Gastroesophageal sphincter (tissue), 4 donors: Measurements from ENCODE around the gene SNCA. TPM values are rescaled to one million over a fixed set of nuclear protein-coding genes. Genes with fewer than 3 reads are reported as not detected.

Source experiments
- ATAC-seq: fragments of 150-250 bp; one replicate; pipeline ENCODE4 v1.9.1; 2016; ENCODE audit warnings: mild to moderate bottlenecking, moderate library complexity
- H3K27ac ChIP-seq, 4 donors: fragments of 200-600 bp; sonication (generic) in 3 of 4; 1 replicate in 3 of 4; 2 replicates in 1 of 4; pipeline ENCODE4 v1.5.1; 2016 to 2019
- H3K27me3 ChIP-seq: fragments of 200-600 bp; sonication (generic); one replicate; pipeline ENCODE4 v1.5.1; 2019
- H3K36me3 ChIP-seq, 2 donors: fragments of 200-600 bp; sonication (generic); one replicate each; pipeline ENCODE4 v1.5.1; 2019; ENCODE audit warnings: control low read depth in 1 of 2
- H3K4me1 ChIP-seq, 3 donors: fragments of 200-600 bp; sonication (generic); 1 replicate in 2 of 3; 2 replicates in 1 of 3; pipeline ENCODE4 v1.5.1; 2016 to 2019; ENCODE audit warnings: control low read depth in 2 of 3
- H3K4me3 ChIP-seq, 2 donors: fragments of 200-600 bp; sonication (generic); one replicate each; pipeline ENCODE4 v1.5.1; 2019; ENCODE audit warnings: mild to moderate bottlenecking in 1 of 2, moderate library complexity in 1 of 2
- H3K9me3 ChIP-seq, 3 donors: fragments of 200-600 bp; sonication (generic); one replicate each; pipeline ENCODE4 v1.5.1; 2017 to 2019; ENCODE audit warnings: control low read depth in 2 of 3
- EP300 ChIP-seq: sonication (generic); formaldehyde crosslinking; IDR thresholded peaks from one replicate; pipeline ENCODE4 v1.6.1; 2017; ENCODE audit warnings: antibody characterized with exemption, mild to moderate bottlenecking
- POLR2A ChIP-seq, 2 donors: fragments of 450-650 bp; IDR thresholded peaks; one replicate each; pipeline ENCODE4 v1.6.1; 2017; ENCODE audit warnings: antibody characterized with exemption in 2 of 2, mild to moderate bottlenecking in 2 of 2, moderate library complexity in 1 of 2
- POLR2AphosphoS5 ChIP-seq: sonication (generic); formaldehyde crosslinking; IDR thresholded peaks from one replicate; pipeline ENCODE4 v1.6.1; 2017; ENCODE audit warnings: antibody characterized with exemption
- WGBS, 2 donors: methylation state at CpG; one replicate each; pipeline ENCODE4 v1.1.5; 2018; ENCODE audit warnings: low coverage in 1 of 2; 5-methylcytosine and 5-hydroxymethylcytosine counted together
- total RNA-seq, 4 donors: library from RNA; depleted of rRNA; stranded (reverse); fragments of >200 nt; gene quantifications; one replicate each; pipeline ENCODE4 v1.1.0, GENCODE V29; 2016
- TF ChIP-seq, protein P1 (sequence below), 4 experiments: fragments of 200-600 bp in 2 of 4; fragments of 450-650 bp in 2 of 4; sonication (generic) in 1 of 4; IDR thresholded peaks; one replicate each; pipeline ENCODE4 v1.5.1; 2017 to 2019; ENCODE audit warnings: antibody characterized with exemption in 4 of 4, mild to moderate bottlenecking in 2 of 4, moderate library complexity in 2 of 4

The SNCA gene
- total RNA-seq, 4 donors from 2014 or later: 5.0 to 24.4 (median 13.9) TPM

DNA sequence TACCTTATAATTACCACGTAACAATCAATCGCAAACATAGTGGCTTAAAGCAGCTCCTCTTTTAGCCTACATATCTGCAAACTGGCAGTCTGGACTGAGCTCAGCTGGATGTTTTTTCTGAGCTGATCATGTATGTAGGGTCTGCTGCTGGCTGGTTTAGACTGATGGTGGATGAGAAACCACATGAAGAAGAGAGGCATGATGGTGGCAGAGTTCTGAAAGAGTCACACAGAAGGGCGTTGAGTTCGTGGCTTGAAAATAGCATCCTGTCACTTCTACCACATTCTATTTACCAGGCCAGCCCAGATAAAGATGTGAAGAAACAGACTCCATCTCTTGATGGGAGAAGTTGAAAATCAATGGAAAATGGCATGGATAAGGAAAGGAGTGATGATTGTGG, 151.3 kb downstream of the SNCA start:
- ATAC-seq: no peak
- no peaks in the 10 kb centered on the region for H3K9me3 ChIP-seq
- H3K27me3 ChIP-seq: no peaks in the 10 kb centered on the region
- no peak overlapping the region for H3K27ac ChIP-seq
- H3K36me3 ChIP-seq: no peaks in the 10 kb centered on the region
- TF ChIP-seq EP300 (no peak), POLR2A (IDR thresholded peaks at IDR 0.05) (no peak), POLR2AphosphoS5 (no peak)
- TF ChIP-seq, protein P1, sequence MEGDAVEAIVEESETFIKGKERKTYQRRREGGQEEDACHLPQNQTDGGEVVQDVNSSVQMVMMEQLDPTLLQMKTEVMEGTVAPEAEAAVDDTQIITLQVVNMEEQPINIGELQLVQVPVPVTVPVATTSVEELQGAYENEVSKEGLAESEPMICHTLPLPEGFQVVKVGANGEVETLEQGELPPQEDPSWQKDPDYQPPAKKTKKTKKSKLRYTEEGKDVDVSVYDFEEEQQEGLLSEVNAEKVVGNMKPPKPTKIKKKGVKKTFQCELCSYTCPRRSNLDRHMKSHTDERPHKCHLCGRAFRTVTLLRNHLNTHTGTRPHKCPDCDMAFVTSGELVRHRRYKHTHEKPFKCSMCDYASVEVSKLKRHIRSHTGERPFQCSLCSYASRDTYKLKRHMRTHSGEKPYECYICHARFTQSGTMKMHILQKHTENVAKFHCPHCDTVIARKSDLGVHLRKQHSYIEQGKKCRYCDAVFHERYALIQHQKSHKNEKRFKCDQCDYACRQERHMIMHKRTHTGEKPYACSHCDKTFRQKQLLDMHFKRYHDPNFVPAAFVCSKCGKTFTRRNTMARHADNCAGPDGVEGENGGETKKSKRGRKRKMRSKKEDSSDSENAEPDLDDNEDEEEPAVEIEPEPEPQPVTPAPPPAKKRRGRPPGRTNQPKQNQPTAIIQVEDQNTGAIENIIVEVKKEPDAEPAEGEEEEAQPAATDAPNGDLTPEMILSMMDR (IDR thresholded peaks at IDR 0.05): no peak
- H3K4me3 ChIP-seq: no peak overlapping the region
- no peaks in the 10 kb centered on the region for H3K4me1 ChIP-seq
- 76 to 91% methylated on average over 2 to 4 of the region's 4 CpGs for WGBS, 2 donors

DNA sequence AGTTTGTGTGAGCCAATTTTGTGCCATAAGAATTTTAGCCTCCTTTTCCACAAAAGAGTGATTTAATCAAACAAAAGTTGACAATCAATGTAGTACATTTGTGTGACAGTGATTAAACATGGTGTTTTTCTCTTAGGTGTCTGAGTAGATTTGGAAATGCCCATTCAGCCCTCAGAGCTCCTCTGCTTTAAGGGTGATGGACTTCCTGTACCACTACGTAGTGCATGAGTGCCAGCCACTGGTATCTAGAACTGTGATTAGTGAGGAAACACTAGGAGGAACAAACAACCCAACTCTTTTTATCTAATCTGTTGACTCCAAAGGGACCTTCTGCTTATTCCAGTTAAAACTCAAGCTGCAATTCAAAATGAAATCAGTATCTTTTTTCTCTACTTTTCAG, 151.7 kb downstream of the SNCA start:
- 56 to 60% methylated on average over 1 of the region's 1 CpG for WGBS, 2 donors
- no peak for ATAC-seq
- Histone ChIP-seq H3K4me3 (no peak overlapping the region), H3K9me3 (no peaks in the 10 kb centered on the region), H3K27me3 (no peaks in the 10 kb centered on the region), H3K36me3 (no peaks in the 10 kb centered on the region), H3K27ac (no peak overlapping the region), H3K4me1 (no peaks in the 10 kb centered on the region)
- TF ChIP-seq POLR2AphosphoS5 (no peak), EP300 (no peak), POLR2A (IDR thresholded peaks at IDR 0.05) (no peak)
- TF ChIP-seq, protein P1 (IDR thresholded peaks at IDR 0.05): no peak

DNA sequence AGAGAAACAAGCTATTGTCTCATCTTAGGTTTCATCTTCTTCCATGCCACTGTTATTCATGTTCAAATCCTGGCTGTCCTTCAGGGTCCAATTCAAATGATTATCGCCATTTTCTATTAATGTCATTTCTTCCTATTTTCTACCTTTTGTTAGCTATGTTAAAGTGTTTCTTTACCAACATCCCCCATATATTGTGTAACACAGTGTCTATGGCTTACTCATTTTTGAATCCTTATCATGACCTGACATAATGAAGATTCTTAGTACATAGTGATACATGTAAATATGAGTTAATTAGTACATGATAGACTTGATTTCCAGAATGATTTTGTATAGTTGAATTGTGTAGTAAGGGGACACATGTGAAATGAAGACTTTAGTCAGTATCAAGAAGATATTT, 152.4 kb downstream of the SNCA start:
- ATAC-seq: no peak
- 94 to 100% methylated on average over 1 of the region's 1 CpG for WGBS, 2 donors
- no peak for TF ChIP-seq EP300
- TF ChIP-seq POLR2AphosphoS5: no peak
- TF ChIP-seq POLR2A (IDR thresholded peaks at IDR 0.05): no peak
- TF ChIP-seq, protein P1 (IDR thresholded peaks at IDR 0.05): no peak
- H3K27ac ChIP-seq: no peak overlapping the region
- H3K4me3 ChIP-seq: no peak overlapping the region
- H3K9me3 ChIP-seq: no peaks in the 10 kb centered on the region
- no peaks in the 10 kb centered on the region for H3K36me3 ChIP-seq
- H3K4me1 ChIP-seq: no peaks in the 10 kb centered on the region
- no peaks in the 10 kb centered on the region for H3K27me3 ChIP-seq

DNA sequence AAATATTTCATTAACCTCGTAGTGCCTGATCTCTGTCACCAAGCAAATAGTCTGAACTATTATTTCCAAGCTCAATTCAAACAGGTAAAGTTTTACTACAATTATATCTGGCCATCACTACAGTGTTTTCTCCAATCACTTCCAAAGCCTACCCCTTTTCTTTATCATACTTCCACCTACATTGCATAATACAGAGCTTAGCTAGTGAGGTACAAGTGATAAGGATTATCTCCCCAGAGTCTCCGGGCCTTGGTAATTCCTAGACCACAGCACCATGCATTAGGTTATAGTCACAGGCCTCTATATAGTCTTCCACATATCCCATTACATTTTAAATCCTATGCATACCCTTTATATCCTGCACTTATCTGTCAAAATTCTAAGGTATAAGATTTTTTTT, 154.2 kb downstream of the SNCA start:
- Histone ChIP-seq H3K27ac (no peak overlapping the region), H3K36me3 (no peaks in the 10 kb centered on the region), H3K4me1 (no peaks in the 10 kb centered on the region), H3K4me3 (no peak overlapping the region), H3K9me3 (no peaks in the 10 kb centered on the region), H3K27me3 (no peaks in the 10 kb centered on the region)
- no peak for TF ChIP-seq POLR2AphosphoS5
- TF ChIP-seq POLR2A (IDR thresholded peaks at IDR 0.05): no peak
- TF ChIP-seq, protein P1 (IDR thresholded peaks at IDR 0.05): no peak
- no peak for TF ChIP-seq EP300
- ATAC-seq: no peak
- 60 to 81% methylated on average over 2 of the region's 2 CpGs for WGBS, 2 donors

DNA sequence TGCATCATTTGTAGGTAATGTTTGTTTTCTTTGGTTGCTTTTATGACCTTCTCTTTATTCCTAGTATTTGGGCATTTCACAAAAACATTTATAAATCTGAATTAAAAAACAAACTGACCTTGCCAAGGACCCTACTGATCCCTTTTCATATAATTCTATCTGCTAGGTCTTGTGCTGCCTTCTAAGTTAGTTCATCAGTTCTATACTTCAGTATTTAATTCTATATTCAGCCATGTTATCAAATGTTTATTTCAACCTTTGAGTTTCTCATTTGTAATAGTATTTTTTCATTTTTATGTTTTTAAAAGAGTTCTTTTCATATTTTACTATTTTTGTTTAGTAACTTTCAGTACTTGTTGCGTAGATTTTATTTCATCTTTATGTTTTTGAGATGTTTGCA, 155.3 kb downstream of the SNCA start:
- H3K27me3 ChIP-seq: no peaks in the 10 kb centered on the region
- no peaks in the 10 kb centered on the region for H3K4me1 ChIP-seq
- 90 to 100% methylated on average over 1 of the region's 1 CpG for WGBS, 2 donors
- H3K36me3 ChIP-seq: no peaks in the 10 kb centered on the region
- no peak overlapping the region for H3K27ac ChIP-seq
- H3K4me3 ChIP-seq: no peak overlapping the region
- peaks cover 0 to 7% (median 0%) of the 10 kb centered on the region in 3 donors for H3K9me3 ChIP-seq
- no peak for ATAC-seq
- TF ChIP-seq EP300: no peak
- no peak for TF ChIP-seq POLR2A (IDR thresholded peaks at IDR 0.05)
- TF ChIP-seq POLR2AphosphoS5: no peak
- TF ChIP-seq, protein P1 (IDR thresholded peaks at IDR 0.05): no peak
